IPS-20b (cell line): ENCODE data around the gene ARHGDIA.

Experiments used
- H3K27ac ChIP-seq: one replicate; pipeline ENCODE4 v1.5.1; 2013; ENCODE audit warnings: low read length
- H3K27me3 ChIP-seq: 2 replicates; pipeline ENCODE4 v1.6.1; 2013; ENCODE audit warnings: mild to moderate bottlenecking, low read length, inconsistent platforms; ENCODE audit not compliant: insufficient read depth
- H3K36me3 ChIP-seq: 2 replicates; pipeline ENCODE4 v1.6.1; 2013; ENCODE audit warnings: low read depth, mild to moderate bottlenecking, inconsistent platforms, low read length, moderate library complexity; ENCODE audit not compliant: insufficient read depth
- H3K4me1 ChIP-seq: 2 replicates; pipeline ENCODE4 v1.6.1; 2013; ENCODE audit warnings: mild to moderate bottlenecking, control low read depth, inconsistent platforms, low read length, moderate library complexity; ENCODE audit not compliant: insufficient read depth
- H3K4me3 ChIP-seq: 2 replicates; pipeline ENCODE4 v1.5.1; 2013; ENCODE audit warnings: mild to moderate bottlenecking, low read length, inconsistent platforms
- H3K9ac ChIP-seq: 2 replicates; pipeline ENCODE4 v1.6.1; 2013; ENCODE audit warnings: low read depth, mild to moderate bottlenecking, inconsistent platforms, low read length, moderate library complexity
- H3K9me3 ChIP-seq: 2 replicates; pipeline ENCODE4 v1.6.1; 2013; ENCODE audit warnings: mild to moderate bottlenecking, low read depth, low read length, inconsistent platforms; ENCODE audit not compliant: insufficient read depth

ARHGDIA gene

DNA sequence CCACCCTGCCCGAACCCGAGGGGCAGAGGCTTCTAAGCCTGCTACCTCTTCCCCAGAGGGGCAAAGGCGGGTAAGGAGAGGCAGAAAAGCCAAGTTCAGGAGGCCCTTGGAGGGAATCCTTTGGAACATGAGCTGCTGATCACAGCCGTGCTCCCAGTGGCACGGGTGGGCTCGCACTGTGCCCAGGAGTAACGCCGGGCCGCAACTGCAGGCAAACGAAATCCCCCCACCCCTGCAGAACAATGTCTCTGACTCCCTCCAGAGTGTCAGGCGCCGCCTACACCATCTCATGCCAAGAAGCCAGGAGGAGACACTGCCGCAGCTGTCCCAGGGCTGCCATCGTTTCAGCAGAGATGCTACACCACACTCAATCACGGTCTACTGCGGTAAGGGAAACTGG, 19.7 kb downstream of the ARHGDIA start:
- Histone ChIP-seq H3K4me1 (no peaks in the 10 kb centered on the region), H3K4me3 (no peak overlapping the region), H3K27ac (no peak overlapping the region), H3K27me3 (no peaks in the 10 kb centered on the region), H3K9ac (no peak overlapping the region), H3K9me3 (no peaks in the 10 kb centered on the region), H3K36me3 (peaks cover 68% of the 10 kb centered on the region)

DNA sequence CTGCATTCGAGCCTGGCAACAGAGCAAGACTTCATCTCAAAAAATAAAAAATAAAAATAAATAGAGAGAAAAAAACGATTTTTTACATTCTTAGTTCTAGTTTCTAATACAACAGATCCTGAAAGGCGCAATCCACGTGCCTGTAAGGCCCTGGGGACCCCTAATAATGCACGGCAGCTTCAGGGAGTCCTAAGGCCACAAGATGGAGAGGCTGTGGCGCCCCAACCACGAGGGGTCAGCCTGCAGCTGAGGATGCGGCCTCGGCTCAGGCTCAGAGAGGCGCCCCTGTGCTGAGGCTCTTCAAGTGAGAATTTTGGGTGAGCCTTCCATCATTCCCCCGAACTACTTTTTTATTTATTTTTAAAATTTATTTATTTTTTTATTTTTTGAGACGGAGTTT, 21.7 kb downstream of the ARHGDIA start:
- H3K9ac ChIP-seq = no peak overlapping the region
- H3K9me3 ChIP-seq = no peaks in the 10 kb centered on the region
- H3K36me3 ChIP-seq = peaks cover 72% of the 10 kb centered on the region
- H3K4me1 ChIP-seq = no peaks in the 10 kb centered on the region
- no peak overlapping the region for H3K4me3 ChIP-seq
- H3K27ac ChIP-seq = no peak overlapping the region
- H3K27me3 ChIP-seq = no peaks in the 10 kb centered on the region

DNA sequence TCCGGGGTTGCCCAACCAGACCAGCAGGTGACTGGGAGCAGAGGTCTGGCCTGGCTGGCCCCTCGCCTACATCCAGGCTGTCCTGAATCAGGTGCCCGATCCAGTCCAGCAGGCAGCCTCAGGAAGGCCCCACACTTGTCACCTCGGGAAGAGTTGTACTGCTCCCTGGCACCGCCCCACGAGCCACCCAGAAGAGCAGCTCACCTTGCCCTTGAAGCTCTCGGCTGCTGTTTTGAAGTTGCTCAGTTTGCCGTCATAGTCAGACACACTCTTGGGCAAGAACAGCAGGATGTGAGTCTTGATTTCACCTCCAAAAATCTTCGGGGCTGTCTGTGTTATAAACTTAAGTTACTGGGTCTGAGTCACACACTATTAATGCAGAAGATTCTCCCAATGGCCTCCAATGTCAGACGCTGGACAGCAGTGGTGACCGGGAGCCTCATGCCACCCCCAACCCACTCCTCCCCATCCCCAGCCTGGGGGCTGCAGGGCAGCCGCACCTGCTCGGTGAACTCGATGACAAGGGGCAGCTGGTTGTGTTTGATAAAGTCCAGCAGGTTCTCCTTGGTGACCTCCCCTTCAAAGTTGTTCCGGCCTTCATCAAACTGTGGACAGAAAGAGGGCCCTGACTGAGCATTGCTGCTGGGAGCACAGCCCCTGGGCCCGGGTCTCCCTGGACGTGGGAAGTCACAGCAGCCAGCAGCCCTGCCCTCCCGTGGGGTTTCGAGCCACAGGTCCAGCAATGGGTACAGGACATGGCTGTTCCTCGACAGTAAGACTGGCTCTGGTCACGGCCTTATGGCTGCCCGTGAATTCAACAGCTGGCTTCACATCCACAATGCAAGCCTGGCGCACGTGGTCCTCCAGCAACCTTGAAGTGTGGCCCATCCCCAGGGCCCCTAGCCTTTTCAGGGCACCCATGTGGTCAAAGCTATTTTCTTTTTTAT, 24.1 kb downstream of the ARHGDIA start:
- Histone ChIP-seq H3K4me1 (no peaks in the 10 kb centered on the region), H3K4me3 (no peak overlapping the region), H3K36me3 (peaks cover 69% of the 10 kb centered on the region), H3K27ac (no peak overlapping the region), H3K9me3 (no peaks in the 10 kb centered on the region), H3K9ac (no peak overlapping the region), H3K27me3 (no peaks in the 10 kb centered on the region)

DNA sequence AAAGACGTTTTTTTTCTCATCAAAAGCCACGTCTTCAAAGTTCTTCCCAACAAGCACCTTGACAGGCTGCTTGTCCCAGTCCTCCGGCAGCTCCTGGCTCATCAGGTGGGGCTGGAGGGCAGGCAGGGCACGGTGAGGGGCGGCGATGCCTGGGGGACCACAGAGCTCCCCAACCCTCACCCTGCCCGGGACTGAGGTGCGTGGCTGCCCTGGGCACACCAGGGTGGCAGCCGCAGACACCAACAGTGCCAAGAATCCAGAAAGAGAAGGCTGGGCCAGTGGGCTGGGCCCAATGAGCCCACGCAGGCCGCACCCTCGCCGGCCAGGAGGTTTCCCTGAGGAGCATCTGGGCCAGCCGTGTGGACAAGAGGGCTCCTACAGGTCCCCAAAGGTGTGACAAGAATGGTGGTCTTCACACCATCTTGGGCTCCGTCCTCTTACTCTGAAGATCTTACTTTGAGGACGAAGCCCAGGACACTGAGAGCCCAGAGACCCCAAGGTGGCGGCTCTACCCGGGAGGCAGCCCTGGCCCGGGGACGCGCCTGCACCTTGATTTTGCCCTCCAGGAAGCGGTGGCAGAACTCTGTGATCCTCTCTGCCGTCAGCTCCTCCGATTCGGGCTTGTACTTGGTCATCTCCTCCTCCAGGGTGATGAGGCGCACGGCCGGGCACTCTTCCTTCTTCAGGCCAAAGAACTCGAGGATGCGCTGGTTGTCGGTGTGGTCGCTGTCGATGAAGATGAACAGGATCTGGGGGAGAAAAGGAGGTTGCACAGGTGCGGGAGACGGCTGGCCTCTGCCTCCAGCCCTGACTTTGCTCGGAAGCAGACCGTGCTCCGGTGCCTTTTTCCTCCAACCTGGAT, 25.0 kb downstream of the ARHGDIA start:
- Histone ChIP-seq H3K9ac (no peak overlapping the region), H3K4me1 (no peaks in the 10 kb centered on the region), H3K4me3 (no peak overlapping the region), H3K9me3 (no peaks in the 10 kb centered on the region), H3K36me3 (peaks cover 60% of the 10 kb centered on the region), H3K27me3 (no peaks in the 10 kb centered on the region), H3K27ac (no peak overlapping the region)

DNA sequence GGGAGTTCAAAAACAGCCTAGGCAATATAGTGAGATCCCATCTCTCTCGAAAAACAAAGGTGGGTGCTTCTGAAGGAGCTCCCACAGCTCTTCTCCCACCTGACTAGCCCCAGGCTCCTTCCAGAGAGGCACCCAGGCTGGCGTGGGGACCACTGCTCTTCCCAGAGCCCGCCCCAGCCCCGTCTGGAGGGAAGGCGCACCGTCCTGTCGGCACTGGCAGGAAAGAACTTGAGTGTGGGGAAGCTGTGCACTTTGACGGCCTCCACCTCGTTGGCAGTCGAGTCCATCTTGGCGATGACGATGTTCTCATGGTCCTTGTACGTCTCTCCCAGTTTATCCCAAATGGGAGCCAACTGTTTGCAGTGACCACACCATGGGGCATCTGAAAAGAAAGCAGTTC, 25.8 kb downstream of the ARHGDIA start:
- Histone ChIP-seq H3K9ac (no peak overlapping the region), H3K36me3 (peaks cover 59% of the 10 kb centered on the region), H3K27ac (no peak overlapping the region), H3K9me3 (no peaks in the 10 kb centered on the region), H3K4me1 (no peaks in the 10 kb centered on the region), H3K27me3 (no peaks in the 10 kb centered on the region), H3K4me3 (no peak overlapping the region)

DNA sequence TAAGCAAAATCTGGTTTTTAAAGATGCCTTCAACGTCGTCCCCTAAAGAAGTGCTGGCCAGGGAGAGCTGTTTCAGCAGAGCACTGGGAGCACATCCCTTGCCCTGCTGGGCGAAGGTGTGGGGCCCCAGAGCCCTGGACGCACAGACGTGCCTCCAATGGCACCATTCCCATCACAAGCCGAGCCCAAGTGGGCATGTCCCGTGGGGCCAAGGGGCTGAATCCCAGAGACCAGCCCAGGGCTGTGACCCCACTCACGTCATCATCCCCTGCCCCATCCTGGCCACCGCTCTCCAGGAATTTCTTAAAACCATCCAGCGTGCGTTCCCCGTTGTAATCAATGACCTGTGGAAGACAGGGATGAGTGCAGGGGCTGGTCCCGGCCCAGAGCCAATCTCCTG, 26.2 kb downstream of the ARHGDIA start:
- Histone ChIP-seq H3K27ac (no peak overlapping the region), H3K27me3 (no peaks in the 10 kb centered on the region), H3K9me3 (no peaks in the 10 kb centered on the region), H3K4me1 (no peaks in the 10 kb centered on the region), H3K9ac (no peak overlapping the region), H3K36me3 (peaks cover 59% of the 10 kb centered on the region), H3K4me3 (no peak overlapping the region)

DNA sequence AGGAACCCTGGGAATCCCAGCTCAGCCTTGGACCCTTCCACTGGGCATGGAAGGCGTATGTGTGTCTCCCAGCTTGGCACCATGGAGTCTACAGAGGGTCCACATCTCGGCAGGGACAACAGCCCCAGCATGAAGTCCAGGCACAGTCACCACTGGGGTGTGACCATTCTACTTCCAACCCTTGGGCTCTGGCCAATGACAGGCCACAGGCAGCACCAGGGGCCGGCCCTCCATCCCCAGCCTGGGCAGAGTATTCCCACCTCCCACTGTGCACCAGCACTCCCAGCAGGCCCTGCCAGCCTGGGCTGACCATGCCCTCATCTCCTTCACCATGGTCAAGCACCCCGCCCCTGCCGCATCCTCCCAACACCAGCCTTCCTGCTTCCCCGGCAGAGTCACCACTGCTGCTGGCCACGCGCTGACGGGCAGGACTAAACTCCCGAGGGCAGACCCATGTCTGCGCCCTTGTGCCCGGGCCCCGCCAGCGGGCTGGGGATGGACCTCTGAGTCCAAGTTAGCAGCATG, 26.7 kb downstream of the ARHGDIA start:
- Histone ChIP-seq H3K36me3 (peaks cover 59% of the 10 kb centered on the region), H3K9me3 (no peaks in the 10 kb centered on the region), H3K4me3 (no peak overlapping the region), H3K4me1 (no peaks in the 10 kb centered on the region), H3K9ac (no peak overlapping the region), H3K27me3 (no peaks in the 10 kb centered on the region), H3K27ac (no peak overlapping the region)

DNA sequence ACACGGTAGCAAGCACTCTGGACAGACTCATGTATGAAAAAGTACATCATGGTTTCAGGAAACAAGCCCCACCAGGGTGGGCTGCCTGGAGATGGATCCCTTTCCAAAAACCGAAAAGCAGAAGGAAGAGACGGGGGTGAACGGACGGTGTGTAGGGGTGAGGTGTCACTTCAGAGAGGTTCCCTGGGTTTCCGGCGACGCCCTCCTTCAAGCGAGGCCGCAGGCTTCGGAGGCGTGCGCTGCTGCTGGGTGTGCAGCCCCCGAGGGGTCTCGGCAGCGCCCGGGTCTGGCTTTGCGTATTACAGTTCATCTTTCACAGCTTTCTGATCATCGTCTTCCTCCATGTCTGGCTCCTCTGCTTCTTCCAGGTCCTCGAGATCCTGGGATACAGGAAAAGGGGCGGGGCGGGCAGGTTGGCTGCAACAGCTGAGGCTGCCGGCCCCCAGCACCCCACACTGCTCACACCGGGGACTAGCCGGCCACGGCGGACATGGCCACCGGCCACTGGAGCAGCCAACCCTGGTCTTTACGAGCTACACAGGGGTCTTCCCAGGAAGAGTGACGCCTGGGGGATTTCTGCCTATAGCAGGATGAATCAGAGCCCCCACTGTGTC, 27.3 kb downstream of the ARHGDIA start:
- Histone ChIP-seq H3K4me3 (no peak overlapping the region), H3K9ac (no peak overlapping the region)

DNA sequence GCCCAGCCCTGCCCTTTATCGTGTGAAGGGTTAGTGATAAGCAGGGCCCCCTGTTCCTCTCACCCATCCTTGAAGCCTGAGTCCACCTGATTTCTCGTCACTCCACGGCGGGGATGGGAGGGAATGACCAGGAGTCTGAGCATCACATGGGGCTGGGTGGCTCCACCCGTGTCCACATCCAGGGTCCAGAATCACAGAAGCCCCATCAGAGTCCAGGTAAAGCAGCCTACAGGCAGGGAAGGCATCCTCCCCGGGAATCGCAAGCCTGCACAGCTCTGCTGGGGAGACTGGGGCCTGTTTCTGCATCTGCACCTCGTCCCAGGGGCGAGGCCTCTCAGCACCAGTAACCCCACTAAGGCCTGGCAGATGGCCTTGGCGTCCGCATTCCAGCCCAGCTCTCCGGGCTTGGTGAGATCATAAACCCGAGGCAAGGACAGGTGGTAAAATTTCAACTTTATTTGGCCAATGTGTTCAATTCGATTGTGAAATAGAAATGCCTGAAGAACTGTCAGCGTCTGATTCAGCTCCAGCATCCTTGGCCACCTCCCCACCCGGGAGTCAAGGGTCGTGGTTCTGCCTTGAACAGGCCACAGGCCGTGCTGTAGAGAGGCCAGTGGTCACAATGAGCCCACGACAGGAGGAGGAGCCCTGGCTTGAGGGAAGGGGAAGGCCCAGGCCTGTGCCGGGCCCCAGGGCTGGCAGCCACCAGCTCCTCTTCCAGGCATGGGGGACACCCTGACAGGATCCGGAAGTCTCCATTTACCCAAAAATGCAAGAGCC, 28.2 kb downstream of the ARHGDIA start:
- Histone ChIP-seq H3K27ac (no peak overlapping the region), H3K9ac (no peak overlapping the region), H3K4me3 (no peak overlapping the region), H3K4me1 (no peaks in the 10 kb centered on the region), H3K9me3 (no peaks in the 10 kb centered on the region), H3K36me3 (peaks cover 55% of the 10 kb centered on the region), H3K27me3 (no peaks in the 10 kb centered on the region)

More for the DNA sequence above, 27.3 kb downstream of the ARHGDIA start:
- Histone ChIP-seq H3K4me1 (no peaks in the 10 kb centered on the region), H3K27ac (no peak overlapping the region), H3K9me3 (no peaks in the 10 kb centered on the region), H3K36me3 (peaks cover 59% of the 10 kb centered on the region), H3K27me3 (no peaks in the 10 kb centered on the region)

DNA sequence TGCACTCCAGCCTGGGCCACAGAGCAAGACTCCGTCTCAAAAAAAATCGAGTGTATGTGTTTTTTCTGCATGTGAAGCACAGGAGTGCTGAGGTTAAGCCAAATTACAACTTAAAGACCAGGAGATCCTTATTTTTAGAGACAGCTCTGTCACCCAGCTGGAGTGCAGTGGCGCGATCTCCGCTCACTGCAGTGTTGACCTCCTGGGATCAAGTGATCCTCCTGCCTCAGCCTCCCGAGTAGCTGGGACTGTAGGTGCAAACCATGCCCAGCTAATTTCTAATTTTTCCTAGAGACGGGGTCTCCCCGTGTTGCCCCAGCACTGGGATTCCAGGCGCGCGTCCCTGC, 28.8 kb downstream of the ARHGDIA start:
- no peak overlapping the region for H3K27ac ChIP-seq
- H3K9ac ChIP-seq = no peak overlapping the region
- H3K4me3 ChIP-seq = no peak overlapping the region
- no peaks in the 10 kb centered on the region for H3K9me3 ChIP-seq
- no peaks in the 10 kb centered on the region for H3K27me3 ChIP-seq
- no peaks in the 10 kb centered on the region for H3K4me1 ChIP-seq
- peaks cover 51% of the 10 kb centered on the region for H3K36me3 ChIP-seq

DNA sequence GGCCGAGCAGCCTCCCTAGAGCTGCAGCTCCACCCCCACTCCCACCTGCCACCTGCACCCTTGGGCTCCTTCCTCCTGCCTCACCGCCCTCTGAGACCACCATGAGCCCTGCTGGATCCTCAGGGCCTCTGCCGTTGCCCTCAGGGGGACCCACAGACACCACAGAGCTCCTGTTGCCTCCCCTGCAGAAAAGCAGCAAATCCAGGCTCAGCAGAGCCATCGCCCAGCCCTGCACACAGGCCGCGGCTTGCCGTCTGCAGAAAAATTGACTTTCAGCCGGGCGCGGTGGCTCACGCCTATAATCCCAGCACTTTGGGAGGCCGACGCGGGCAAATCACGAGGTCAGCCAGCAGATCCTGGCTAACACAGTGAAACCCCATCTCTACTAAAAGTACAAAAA, 29.3 kb downstream of the ARHGDIA start:
- H3K9me3 ChIP-seq = no peaks in the 10 kb centered on the region
- H3K36me3 ChIP-seq = peaks cover 46% of the 10 kb centered on the region
- no peaks in the 10 kb centered on the region for H3K4me1 ChIP-seq
- H3K27ac ChIP-seq = no peak overlapping the region
- no peak overlapping the region for H3K9ac ChIP-seq
- no peaks in the 10 kb centered on the region for H3K27me3 ChIP-seq
- no peak overlapping the region for H3K4me3 ChIP-seq
